ENCODE data around the gene SLC35B2. TPM values are rescaled to one million over a fixed set of nuclear protein-coding genes. Genes with fewer than 3 reads are reported as not detected.

Gene SLC35B2
- total and polyA plus RNA-seq, 2 experiments from 2014 or later: 14.0 to 30.9 TPM

DNA sequence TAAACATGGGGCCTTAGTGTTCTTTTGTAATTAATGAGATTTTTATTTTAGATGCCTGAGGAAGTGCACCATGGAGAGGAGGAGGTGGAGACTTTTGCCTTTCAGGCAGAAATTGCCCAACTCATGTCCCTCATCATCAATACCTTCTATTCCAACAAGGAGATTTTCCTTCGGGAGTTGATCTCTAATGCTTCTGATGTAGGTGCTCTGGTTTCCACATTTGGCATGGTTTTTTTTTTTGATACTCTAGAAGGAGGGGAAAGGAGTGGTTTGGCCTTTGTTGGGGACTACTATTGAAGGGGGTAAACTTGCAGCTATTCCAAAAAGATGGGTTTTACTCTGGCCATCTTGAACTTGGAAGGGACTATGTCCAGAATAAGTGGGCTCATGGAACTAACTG, 8.7 kb downstream of the SLC35B2 start:
- peaks cover 33% of the 10 kb centered on the region for H3K4me1 ChIP-seq (ENCODE audit: insufficient read depth)
- Mint-ChIP-seq H3K27ac (peak overlapping the region; percentile 100), H3K4me3 (peak overlapping the region; percentile 100), H3K27me3 (ENCODE audit: insufficient read depth, low read depth, poor library complexity) (peaks cover 73% of the 10 kb centered on the region), H3K4me1 (peaks cover 50% of the 10 kb centered on the region), H3K9me3 (peaks cover 13% of the 10 kb centered on the region), H3K36me3 (ENCODE audit: low read depth) (peaks cover 67% of the 10 kb centered on the region)
- no peaks in the 10 kb centered on the region for H3K27me3 ChIP-seq (ENCODE audit: insufficient read depth)
- peaks cover 74% of the 10 kb centered on the region for H3F3A ChIP-seq (replicated peaks; ENCODE audit: low read depth)
- peak overlapping the region; percentile 100 for H3K4me3 ChIP-seq
- H4K20me1 ChIP-seq (replicated peaks; ENCODE audit: insufficient read depth): peaks cover 56% of the 10 kb centered on the region
- DNase-seq (ENCODE audit: low spot score) (no peak), ATAC-seq (no peak)
- H3K9me2 ChIP-seq (ENCODE audit: insufficient read depth): no peaks in the 10 kb centered on the region
- peak overlapping the region; percentile 99 for H3K27ac ChIP-seq (ENCODE audit: low read depth)
- H3K36me3 ChIP-seq (ENCODE audit: insufficient read depth): peaks cover 56% of the 10 kb centered on the region
- no peak overlapping the region for H2AFZ ChIP-seq
- no peak for TF ChIP-seq EZH2 (IDR thresholded peaks at IDR 0.05; ENCODE audit: low read depth, unreplicated experiment)
- TF ChIP-seq NANOG (IDR thresholded peaks at IDR 0.05; ENCODE audit: borderline replicate concordance): no peak
- TF ChIP-seq, protein P1, sequence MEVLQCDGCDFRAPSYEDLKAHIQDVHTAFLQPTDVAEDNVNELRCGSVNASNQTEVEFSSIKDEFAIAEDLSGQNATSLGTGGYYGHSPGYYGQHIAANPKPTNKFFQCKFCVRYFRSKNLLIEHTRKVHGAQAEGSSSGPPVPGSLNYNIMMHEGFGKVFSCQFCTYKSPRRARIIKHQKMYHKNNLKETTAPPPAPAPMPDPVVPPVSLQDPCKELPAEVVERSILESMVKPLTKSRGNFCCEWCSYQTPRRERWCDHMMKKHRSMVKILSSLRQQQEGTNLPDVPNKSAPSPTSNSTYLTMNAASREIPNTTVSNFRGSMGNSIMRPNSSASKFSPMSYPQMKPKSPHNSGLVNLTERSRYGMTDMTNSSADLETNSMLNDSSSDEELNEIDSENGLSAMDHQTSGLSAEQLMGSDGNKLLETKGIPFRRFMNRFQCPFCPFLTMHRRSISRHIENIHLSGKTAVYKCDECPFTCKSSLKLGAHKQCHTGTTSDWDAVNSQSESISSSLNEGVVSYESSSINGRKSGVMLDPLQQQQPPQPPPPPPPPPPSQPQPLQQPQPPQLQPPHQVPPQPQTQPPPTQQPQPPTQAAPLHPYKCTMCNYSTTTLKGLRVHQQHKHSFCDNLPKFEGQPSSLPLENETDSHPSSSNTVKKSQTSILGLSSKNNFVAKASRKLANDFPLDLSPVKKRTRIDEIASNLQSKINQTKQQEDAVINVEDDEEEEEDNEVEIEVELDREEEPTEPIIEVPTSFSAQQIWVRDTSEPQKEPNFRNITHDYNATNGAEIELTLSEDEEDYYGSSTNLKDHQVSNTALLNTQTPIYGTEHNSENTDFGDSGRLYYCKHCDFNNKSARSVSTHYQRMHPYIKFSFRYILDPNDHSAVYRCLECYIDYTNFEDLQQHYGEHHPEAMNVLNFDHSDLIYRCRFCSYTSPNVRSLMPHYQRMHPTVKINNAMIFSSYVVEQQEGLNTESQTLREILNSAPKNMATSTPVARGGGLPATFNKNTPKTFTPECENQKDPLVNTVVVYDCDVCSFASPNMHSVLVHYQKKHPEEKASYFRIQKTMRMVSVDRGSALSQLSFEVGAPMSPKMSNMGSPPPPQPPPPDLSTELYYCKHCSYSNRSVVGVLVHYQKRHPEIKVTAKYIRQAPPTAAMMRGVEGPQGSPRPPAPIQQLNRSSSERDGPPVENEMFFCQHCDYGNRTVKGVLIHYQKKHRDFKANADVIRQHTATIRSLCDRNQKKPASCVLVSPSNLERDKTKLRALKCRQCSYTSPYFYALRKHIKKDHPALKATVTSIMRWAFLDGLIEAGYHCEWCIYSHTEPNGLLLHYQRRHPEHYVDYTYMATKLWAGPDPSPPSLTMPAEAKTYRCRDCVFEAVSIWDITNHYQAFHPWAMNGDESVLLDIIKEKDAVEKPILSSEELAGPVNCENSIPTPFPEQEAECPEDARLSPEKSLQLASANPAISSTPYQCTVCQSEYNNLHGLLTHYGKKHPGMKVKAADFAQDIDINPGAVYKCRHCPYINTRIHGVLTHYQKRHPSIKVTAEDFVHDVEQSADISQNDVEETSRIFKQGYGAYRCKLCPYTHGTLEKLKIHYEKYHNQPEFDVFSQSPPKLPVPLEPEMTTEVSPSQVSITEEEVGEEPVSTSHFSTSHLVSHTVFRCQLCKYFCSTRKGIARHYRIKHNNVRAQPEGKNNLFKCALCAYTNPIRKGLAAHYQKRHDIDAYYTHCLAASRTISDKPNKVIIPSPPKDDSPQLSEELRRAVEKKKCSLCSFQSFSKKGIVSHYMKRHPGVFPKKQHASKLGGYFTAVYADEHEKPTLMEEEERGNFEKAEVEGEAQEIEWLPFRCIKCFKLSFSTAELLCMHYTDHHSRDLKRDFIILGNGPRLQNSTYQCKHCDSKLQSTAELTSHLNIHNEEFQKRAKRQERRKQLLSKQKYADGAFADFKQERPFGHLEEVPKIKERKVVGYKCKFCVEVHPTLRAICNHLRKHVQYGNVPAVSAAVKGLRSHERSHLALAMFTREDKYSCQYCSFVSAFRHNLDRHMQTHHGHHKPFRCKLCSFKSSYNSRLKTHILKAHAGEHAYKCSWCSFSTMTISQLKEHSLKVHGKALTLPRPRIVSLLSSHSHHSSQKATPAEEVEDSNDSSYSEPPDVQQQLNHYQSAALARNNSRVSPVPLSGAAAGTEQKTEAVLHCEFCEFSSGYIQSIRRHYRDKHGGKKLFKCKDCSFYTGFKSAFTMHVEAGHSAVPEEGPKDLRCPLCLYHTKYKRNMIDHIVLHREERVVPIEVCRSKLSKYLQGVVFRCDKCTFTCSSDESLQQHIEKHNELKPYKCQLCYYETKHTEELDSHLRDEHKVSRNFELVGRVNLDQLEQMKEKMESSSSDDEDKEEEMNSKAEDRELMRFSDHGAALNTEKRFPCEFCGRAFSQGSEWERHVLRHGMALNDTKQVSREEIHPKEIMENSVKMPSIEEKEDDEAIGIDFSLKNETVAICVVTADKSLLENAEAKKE (CRISPR knock-in tag; IDR thresholded peaks at IDR 0.05): no peak
- no peak for TF ChIP-seq JUNB (IDR thresholded peaks at IDR 0.05; ENCODE audit: unreplicated experiment)
- no peak for TF ChIP-seq STAT1 (IDR thresholded peaks at IDR 0.05; ENCODE audit: unreplicated experiment)
- no peak for TF ChIP-seq ZNF114 (CRISPR knock-in tag; IDR thresholded peaks at IDR 0.05)
- TF ChIP-seq, protein P2, sequence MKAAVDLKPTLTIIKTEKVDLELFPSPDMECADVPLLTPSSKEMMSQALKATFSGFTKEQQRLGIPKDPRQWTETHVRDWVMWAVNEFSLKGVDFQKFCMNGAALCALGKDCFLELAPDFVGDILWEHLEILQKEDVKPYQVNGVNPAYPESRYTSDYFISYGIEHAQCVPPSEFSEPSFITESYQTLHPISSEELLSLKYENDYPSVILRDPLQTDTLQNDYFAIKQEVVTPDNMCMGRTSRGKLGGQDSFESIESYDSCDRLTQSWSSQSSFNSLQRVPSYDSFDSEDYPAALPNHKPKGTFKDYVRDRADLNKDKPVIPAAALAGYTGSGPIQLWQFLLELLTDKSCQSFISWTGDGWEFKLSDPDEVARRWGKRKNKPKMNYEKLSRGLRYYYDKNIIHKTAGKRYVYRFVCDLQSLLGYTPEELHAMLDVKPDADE (IDR thresholded peaks at IDR 0.05): no peak
- TF ChIP-seq, protein P3, sequence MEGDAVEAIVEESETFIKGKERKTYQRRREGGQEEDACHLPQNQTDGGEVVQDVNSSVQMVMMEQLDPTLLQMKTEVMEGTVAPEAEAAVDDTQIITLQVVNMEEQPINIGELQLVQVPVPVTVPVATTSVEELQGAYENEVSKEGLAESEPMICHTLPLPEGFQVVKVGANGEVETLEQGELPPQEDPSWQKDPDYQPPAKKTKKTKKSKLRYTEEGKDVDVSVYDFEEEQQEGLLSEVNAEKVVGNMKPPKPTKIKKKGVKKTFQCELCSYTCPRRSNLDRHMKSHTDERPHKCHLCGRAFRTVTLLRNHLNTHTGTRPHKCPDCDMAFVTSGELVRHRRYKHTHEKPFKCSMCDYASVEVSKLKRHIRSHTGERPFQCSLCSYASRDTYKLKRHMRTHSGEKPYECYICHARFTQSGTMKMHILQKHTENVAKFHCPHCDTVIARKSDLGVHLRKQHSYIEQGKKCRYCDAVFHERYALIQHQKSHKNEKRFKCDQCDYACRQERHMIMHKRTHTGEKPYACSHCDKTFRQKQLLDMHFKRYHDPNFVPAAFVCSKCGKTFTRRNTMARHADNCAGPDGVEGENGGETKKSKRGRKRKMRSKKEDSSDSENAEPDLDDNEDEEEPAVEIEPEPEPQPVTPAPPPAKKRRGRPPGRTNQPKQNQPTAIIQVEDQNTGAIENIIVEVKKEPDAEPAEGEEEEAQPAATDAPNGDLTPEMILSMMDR (conservative IDR thresholded peaks at IDR 0.05; ENCODE audit: low read depth in 2 of 2): no peak
- TF ChIP-seq ZNF331 (CRISPR knock-in tag; IDR thresholded peaks at IDR 0.05; ENCODE audit: low read depth): no peak
- TF ChIP-seq CREB1 (CRISPR knock-in tag; IDR thresholded peaks at IDR 0.05; ENCODE audit: low read depth): no peak
- TF ChIP-seq, protein P4, sequence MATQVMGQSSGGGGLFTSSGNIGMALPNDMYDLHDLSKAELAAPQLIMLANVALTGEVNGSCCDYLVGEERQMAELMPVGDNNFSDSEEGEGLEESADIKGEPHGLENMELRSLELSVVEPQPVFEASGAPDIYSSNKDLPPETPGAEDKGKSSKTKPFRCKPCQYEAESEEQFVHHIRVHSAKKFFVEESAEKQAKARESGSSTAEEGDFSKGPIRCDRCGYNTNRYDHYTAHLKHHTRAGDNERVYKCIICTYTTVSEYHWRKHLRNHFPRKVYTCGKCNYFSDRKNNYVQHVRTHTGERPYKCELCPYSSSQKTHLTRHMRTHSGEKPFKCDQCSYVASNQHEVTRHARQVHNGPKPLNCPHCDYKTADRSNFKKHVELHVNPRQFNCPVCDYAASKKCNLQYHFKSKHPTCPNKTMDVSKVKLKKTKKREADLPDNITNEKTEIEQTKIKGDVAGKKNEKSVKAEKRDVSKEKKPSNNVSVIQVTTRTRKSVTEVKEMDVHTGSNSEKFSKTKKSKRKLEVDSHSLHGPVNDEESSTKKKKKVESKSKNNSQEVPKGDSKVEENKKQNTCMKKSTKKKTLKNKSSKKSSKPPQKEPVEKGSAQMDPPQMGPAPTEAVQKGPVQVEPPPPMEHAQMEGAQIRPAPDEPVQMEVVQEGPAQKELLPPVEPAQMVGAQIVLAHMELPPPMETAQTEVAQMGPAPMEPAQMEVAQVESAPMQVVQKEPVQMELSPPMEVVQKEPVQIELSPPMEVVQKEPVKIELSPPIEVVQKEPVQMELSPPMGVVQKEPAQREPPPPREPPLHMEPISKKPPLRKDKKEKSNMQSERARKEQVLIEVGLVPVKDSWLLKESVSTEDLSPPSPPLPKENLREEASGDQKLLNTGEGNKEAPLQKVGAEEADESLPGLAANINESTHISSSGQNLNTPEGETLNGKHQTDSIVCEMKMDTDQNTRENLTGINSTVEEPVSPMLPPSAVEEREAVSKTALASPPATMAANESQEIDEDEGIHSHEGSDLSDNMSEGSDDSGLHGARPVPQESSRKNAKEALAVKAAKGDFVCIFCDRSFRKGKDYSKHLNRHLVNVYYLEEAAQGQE (IDR thresholded peaks at IDR 0.05; ENCODE audit: unreplicated experiment): no peak
- no peak for TF ChIP-seq EZH2phosphoT487 (IDR thresholded peaks at IDR 0.05; ENCODE audit: unreplicated experiment)
- no peak for TF ChIP-seq POLR2AphosphoS5 (IDR thresholded peaks at IDR 0.05; ENCODE audit: low read depth)
- H3K79me2 ChIP-seq (replicated peaks; ENCODE audit: insufficient read depth): peaks cover 54% of the 10 kb centered on the region
- H3K4me2 ChIP-seq: peak overlapping the region; percentile 90

Data from GM23338 (cell line).